Upper lobe of left lung (tissue), 4 donors: ENCODE data around the gene PDE1C.

ENCODE experiments used
- POLR2A ChIP-seq, 4 donors: fragments of 450-650 bp; IDR thresholded peaks; one replicate each; pipeline ENCODE4 v1.5.1; 2016 to 2017; ENCODE audit warnings: antibody characterized with exemption in 4 of 4, mild to moderate bottlenecking in 2 of 4
- POLR2AphosphoS5 ChIP-seq, 2 donors: sonication (generic); formaldehyde crosslinking; IDR thresholded peaks; one replicate each; pipeline ENCODE4 v1.5.1; 2017; ENCODE audit warnings: antibody characterized with exemption in 2 of 2

DNA sequence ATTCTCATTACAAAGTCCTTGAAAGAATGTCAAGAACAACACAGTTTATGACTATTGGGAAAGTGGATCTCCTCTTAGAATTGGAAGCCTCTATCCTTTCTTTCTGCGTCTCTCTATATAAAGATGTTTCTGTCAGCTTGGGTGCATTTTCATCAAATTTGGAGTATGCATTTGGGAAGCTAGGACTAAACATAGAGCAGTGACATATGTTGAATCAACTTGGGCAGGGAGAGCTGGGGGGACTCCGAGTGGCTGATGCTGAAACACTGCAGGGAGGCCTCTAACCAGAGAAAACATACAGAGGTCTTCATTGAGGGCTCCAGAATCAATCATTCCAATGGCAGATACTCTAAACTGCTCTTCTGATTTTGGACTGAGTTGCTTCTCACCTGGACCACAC, 147.4 kb downstream of the PDE1C start:
- no peak for TF ChIP-seq POLR2A (IDR thresholded peaks at IDR 0.05)
- no peak for TF ChIP-seq POLR2AphosphoS5 (IDR thresholded peaks at IDR 0.05)
